MM.1S (cell line): Measurements from ENCODE around the gene C10orf143.

Experiments used
- DNase-seq: peaks from one replicate; pipeline ENCODE4 v3.0.0-alpha.2; 2015
- H2AFZ ChIP-seq: fragments of 300-600 bp; sonication (generic); 2 replicates; pipeline ENCODE4 v1.6.0; 2016; ENCODE audit warnings: antibody characterized with exemption, low read length
- H3F3A ChIP-seq: fragments of 300-600 bp; sonication (generic); 2 replicates; pipeline ENCODE4 v1.6.1; 2016; ENCODE audit warnings: mild to moderate bottlenecking, antibody characterized with exemption, low read length, moderate library complexity, mixed read lengths; ENCODE audit not compliant: insufficient read depth
- H3K27ac ChIP-seq: fragments of 300-600 bp; sonication (generic); 2 replicates; pipeline ENCODE4 v1.5.1; 2016; ENCODE audit warnings: mild to moderate bottlenecking, low read length
- H3K27me3 ChIP-seq: fragments of 300-600 bp; sonication (generic); replicated peaks from 2 replicates; pipeline ENCODE4 v1.6.0; 2016; ENCODE audit warnings: low read length; ENCODE audit not compliant: insufficient read depth
- H3K36me3 ChIP-seq: fragments of 300-600 bp; sonication (generic); replicated peaks from 2 replicates; pipeline ENCODE4 v1.6.1; 2016; ENCODE audit warnings: mild to moderate bottlenecking, low read length, mixed read lengths; ENCODE audit not compliant: insufficient read depth
- H3K4me1 ChIP-seq: fragments of 300-600 bp; sonication (generic); 2 replicates; pipeline ENCODE4 v1.6.1; 2016; ENCODE audit warnings: low read length, mixed read lengths
- H3K4me2 ChIP-seq: fragments of 300-600 bp; sonication (generic); 2 replicates; pipeline ENCODE4 v1.6.0; 2016; ENCODE audit warnings: low read depth, low read length
- H3K4me3 ChIP-seq: fragments of 300-600 bp; sonication (generic); 2 replicates; pipeline ENCODE4 v1.5.1; 2016; ENCODE audit warnings: low read length, mixed read lengths
- H3K79me2 ChIP-seq: fragments of 300-600 bp; sonication (generic); 2 replicates; pipeline ENCODE4 v1.6.1; 2016; ENCODE audit warnings: mixed run types, low read length, mixed read lengths
- H3K9ac ChIP-seq: fragments of 300-600 bp; sonication (generic); 2 replicates; pipeline ENCODE4 v1.6.1; 2016; ENCODE audit warnings: low read length, mixed read lengths
- H3K9me2 ChIP-seq: fragments of 300-600 bp; sonication (generic); replicated peaks from 2 replicates; pipeline ENCODE4 v1.6.1; 2016; ENCODE audit warnings: mild to moderate bottlenecking, low read length, mixed read lengths; ENCODE audit not compliant: insufficient read depth
- H3K9me3 ChIP-seq: fragments of 300-600 bp; sonication (generic); replicated peaks from 2 replicates; pipeline ENCODE4 v1.6.1; 2016; ENCODE audit warnings: mild to moderate bottlenecking, low read length, mixed read lengths; ENCODE audit not compliant: insufficient read depth
- H4K20me1 ChIP-seq: fragments of 300-600 bp; sonication (generic); 2 replicates; pipeline ENCODE4 v1.6.1; 2016; ENCODE audit warnings: mild to moderate bottlenecking, low read length, moderate library complexity, mixed read lengths; ENCODE audit not compliant: insufficient read depth
- CTCF ChIP-seq: fragments of 300-600 bp; sonication (generic); IDR thresholded peaks from 2 replicates; pipeline ENCODE4 v1.5.1; 2016; ENCODE audit warnings: antibody characterized with exemption, low read length, mixed read lengths
- EZH2 ChIP-seq: fragments of 300-600 bp; sonication (generic); optimal IDR thresholded peaks from 2 replicates; pipeline ENCODE3; 2017; ENCODE audit warnings: low read depth, mild to moderate bottlenecking, antibody characterized with exemption, low read length, mixed read lengths
- EZH2phosphoT487 ChIP-seq: fragments of 300-600 bp; sonication (generic); IDR thresholded peaks from 2 replicates; pipeline ENCODE4 v1.6.1; 2018; ENCODE audit warnings: antibody characterized with exemption, low read length

Gene C10orf143

GRCh38 chr10:130080461-130080814 is 30.2 kb downstream of the C10orf143 start:
- Histone ChIP-seq H3K4me1 (no peaks in the 10 kb centered on the region), H3K27me3 (no peaks in the 10 kb centered on the region), H3K27ac (no peak overlapping the region), H4K20me1 (no peaks in the 10 kb centered on the region), H2AFZ (no peak overlapping the region), H3K4me2 (no peak overlapping the region), H3K9me2 (no peaks in the 10 kb centered on the region), H3K9ac (no peak overlapping the region), H3F3A (no peaks in the 10 kb centered on the region), H3K79me2 (no peaks in the 10 kb centered on the region), H3K4me3 (no peak overlapping the region), H3K36me3 (no peaks in the 10 kb centered on the region), H3K9me3 (no peaks in the 10 kb centered on the region)
- DNase-seq, result no peak
- TF ChIP-seq EZH2phosphoT487 (no peak), CTCF (no peak), EZH2 (no peak)

- no peaks in the 10 kb centered on the region for H3K9me2 ChIP-seq
- H3K27ac ChIP-seq, result no peak overlapping the region
- no peak overlapping the region for H2AFZ ChIP-seq
- DNase-seq, result no peak
- no peaks in the 10 kb centered on the region for H4K20me1 ChIP-seq
- no peaks in the 10 kb centered on the region for H3K27me3 ChIP-seq
- no peaks in the 10 kb centered on the region for H3F3A ChIP-seq
- H3K9ac ChIP-seq, result no peak overlapping the region
- TF ChIP-seq EZH2, result no peak
- TF ChIP-seq EZH2phosphoT487, result no peak
- TF ChIP-seq CTCF, result no peak
- H3K79me2 ChIP-seq, result no peaks in the 10 kb centered on the region
- H3K4me1 ChIP-seq, result no peaks in the 10 kb centered on the region
- H3K4me2 ChIP-seq, result no peak overlapping the region
- H3K4me3 ChIP-seq, result no peak overlapping the region
- H3K9me3 ChIP-seq, result no peaks in the 10 kb centered on the region
- H3K36me3 ChIP-seq, result no peaks in the 10 kb centered on the region
Measured at GRCh38 chr10:130079614-130080460, 30.8 kb downstream of the C10orf143 start.

DNA sequence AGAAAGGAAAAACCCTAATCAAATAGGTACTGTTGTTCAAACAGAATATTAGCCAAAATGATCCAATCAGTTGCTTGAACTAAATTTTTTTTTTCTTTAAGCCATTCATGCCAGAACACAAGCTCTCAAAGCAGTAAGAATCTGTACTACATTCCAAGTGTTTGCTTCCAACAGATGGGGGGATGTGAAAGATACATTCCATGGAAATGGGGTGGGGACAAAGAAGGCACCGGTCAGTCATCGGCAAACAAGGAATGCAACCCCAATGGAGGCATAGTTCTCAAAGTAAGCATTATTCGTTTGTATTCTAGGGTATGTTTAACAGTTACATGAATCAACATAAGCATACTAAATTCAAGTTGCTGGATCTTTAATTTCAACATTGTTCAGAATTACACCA is 32.5 kb downstream of the C10orf143 start:
- no peak overlapping the region for H2AFZ ChIP-seq
- DNase-seq, result no peak
- H3F3A ChIP-seq, result no peaks in the 10 kb centered on the region
- no peaks in the 10 kb centered on the region for H3K79me2 ChIP-seq
- no peaks in the 10 kb centered on the region for H3K36me3 ChIP-seq
- H3K9ac ChIP-seq, result no peak overlapping the region
- no peaks in the 10 kb centered on the region for H3K9me2 ChIP-seq
- no peak overlapping the region for H3K4me3 ChIP-seq
- no peaks in the 10 kb centered on the region for H3K4me1 ChIP-seq
- no peak overlapping the region for H3K27ac ChIP-seq
- H3K9me3 ChIP-seq, result no peaks in the 10 kb centered on the region
- H4K20me1 ChIP-seq, result no peaks in the 10 kb centered on the region
- H3K4me2 ChIP-seq, result no peak overlapping the region
- TF ChIP-seq EZH2 (no peak), CTCF (no peak), EZH2phosphoT487 (no peak)
- no peaks in the 10 kb centered on the region for H3K27me3 ChIP-seq
